GM23338 (cell line): Measurements from ENCODE around the gene CUX1. TPM values are rescaled to one million over a fixed set of nuclear protein-coding genes. Genes with fewer than 3 reads are reported as not detected.

ENCODE experiments used
- ATAC-seq: fragments of 200-7000 bp; cut with Tn5 transposase; 3 replicates; pipeline ENCODE4 v1.9.1; 2020
- DNase-seq: peaks from one replicate; pipeline ENCODE4 v3.0.0-alpha.2; 2015; ENCODE audit warnings: low spot score
- H2AFZ ChIP-seq: fragments of 200-600 bp; sonication (generic); 2 replicates; pipeline ENCODE4 v1.8.0; 2016; ENCODE audit warnings: antibody characterized with exemption, mild to moderate bottlenecking, moderate library complexity
- H3F3A ChIP-seq: fragments of 200-600 bp; sonication (generic); replicated peaks from 2 replicates; pipeline ENCODE4 v1.8.0; 2017; ENCODE audit warnings: antibody characterized with exemption, mixed run types, low read depth
- H3K27ac ChIP-seq: fragments of 200-600 bp; sonication (generic); 2 replicates; pipeline ENCODE4 v1.6.1; 2016; ENCODE audit warnings: low read depth
- H3K27me3 ChIP-seq: fragments of 200-600 bp; sonication (generic); 2 replicates; pipeline ENCODE4 v1.8.0; 2016; ENCODE audit warnings: mild to moderate bottlenecking, mixed run types, moderate library complexity; ENCODE audit not compliant: insufficient read depth
- H3K36me3 ChIP-seq: fragments of 200-600 bp; sonication (generic); 2 replicates; pipeline ENCODE4 v1.8.0; 2016; ENCODE audit warnings: mild to moderate bottlenecking; ENCODE audit not compliant: insufficient read depth
- H3K4me1 ChIP-seq: fragments of 200-600 bp; sonication (generic); 2 replicates; pipeline ENCODE4 v1.8.0; 2016; ENCODE audit warnings: mild to moderate bottlenecking, moderate library complexity; ENCODE audit not compliant: insufficient read depth
- H3K4me2 ChIP-seq: fragments of 200-600 bp; sonication (generic); 2 replicates; pipeline ENCODE4 v1.7.1; 2017; ENCODE audit warnings: mixed run types
- H3K4me3 ChIP-seq: fragments of 200-600 bp; sonication (generic); 2 replicates; pipeline ENCODE4 v1.6.1; 2016; ENCODE audit warnings: mixed run types
- H3K79me2 ChIP-seq: fragments of 200-600 bp; sonication (generic); replicated peaks from 2 replicates; pipeline ENCODE4 v1.8.0; 2017; ENCODE audit warnings: mild to moderate bottlenecking; ENCODE audit not compliant: insufficient read depth
- H3K9me2 ChIP-seq: fragments of 200-600 bp; sonication (generic); 2 replicates; pipeline ENCODE4 v1.8.0; 2017; ENCODE audit not compliant: insufficient read depth
- H4K20me1 ChIP-seq: fragments of 200-600 bp; sonication (generic); replicated peaks from 2 replicates; pipeline ENCODE4 v1.8.0; 2017; ENCODE audit warnings: mild to moderate bottlenecking; ENCODE audit not compliant: insufficient read depth
- H3K27ac Mint-ChIP-seq: 2 replicates; pipeline ENCODE4 v1.8.0; 2020; ENCODE audit warnings: inconsistent platforms, mild to moderate bottlenecking, moderate library complexity, mixed read lengths
- H3K27me3 Mint-ChIP-seq: 3 replicates; pipeline ENCODE4 v1.8.0; 2022; ENCODE audit warnings: low read depth, mild to moderate bottlenecking, moderate library complexity, mixed read lengths, inconsistent platforms; ENCODE audit not compliant: insufficient read depth, poor library complexity
- H3K36me3 Mint-ChIP-seq: 3 replicates; pipeline ENCODE4 v1.8.0; 2021; ENCODE audit warnings: low read depth, mild to moderate bottlenecking, inconsistent platforms, moderate library complexity, mixed read lengths
- H3K4me1 Mint-ChIP-seq: 3 replicates; pipeline ENCODE4 v1.8.0; 2020; ENCODE audit warnings: mild to moderate bottlenecking, inconsistent platforms, mixed read lengths
- H3K4me3 Mint-ChIP-seq: 3 replicates; pipeline ENCODE4 v1.8.0; 2021; ENCODE audit warnings: moderate library complexity, mild to moderate bottlenecking, inconsistent platforms, mixed read lengths
- H3K9me3 Mint-ChIP-seq: 3 replicates; pipeline ENCODE4 v1.8.0; 2020; ENCODE audit warnings: moderate library complexity, mild to moderate bottlenecking, inconsistent platforms, mixed read lengths
- CREB1 ChIP-seq: fragments of 250-450 bp; sonication (Bioruptor Pico); IDR thresholded peaks from 2 replicates; pipeline ENCODE4 v1.5.0; 2020; ENCODE audit warnings: low read depth, mild to moderate bottlenecking, moderate library complexity
- EZH2 ChIP-seq: fragments of 200-600 bp; sonication (generic); IDR thresholded peaks from one replicate; pipeline ENCODE4 v1.8.0; 2017; ENCODE audit warnings: antibody characterized with exemption, mild to moderate bottlenecking, low read depth; ENCODE audit not compliant: unreplicated experiment
- EZH2phosphoT487 ChIP-seq: fragments of 200-600 bp; sonication (generic); IDR thresholded peaks from one replicate; pipeline ENCODE4 v1.8.1; 2018; ENCODE audit warnings: antibody characterized with exemption; ENCODE audit not compliant: unreplicated experiment
- JUNB ChIP-seq: IDR thresholded peaks from one replicate; pipeline ENCODE4 v1.6.1; 2016; ENCODE audit warnings: antibody characterized with exemption; ENCODE audit not compliant: unreplicated experiment
- NANOG ChIP-seq: IDR thresholded peaks from 2 replicates; pipeline ENCODE4 v1.6.1; 2016; ENCODE audit warnings: antibody characterized with exemption, borderline replicate concordance
- POLR2AphosphoS5 ChIP-seq: IDR thresholded peaks from 2 replicates; pipeline ENCODE4 v1.6.1; 2016; ENCODE audit warnings: antibody characterized with exemption, low read depth
- STAT1 ChIP-seq: IDR thresholded peaks from one replicate; pipeline ENCODE4 v1.6.1; 2016; ENCODE audit warnings: antibody characterized with exemption; ENCODE audit not compliant: unreplicated experiment
- ZNF114 ChIP-seq: fragments of 250-450 bp; sonication (Bioruptor Pico); IDR thresholded peaks from 2 replicates; pipeline ENCODE4 v1.5.0; 2020; ENCODE audit warnings: mild to moderate bottlenecking, moderate library complexity
- ZNF331 ChIP-seq: fragments of 250-450 bp; sonication (Bioruptor Pico); IDR thresholded peaks from 2 replicates; pipeline ENCODE4 v1.5.0; 2020; ENCODE audit warnings: low read depth, mild to moderate bottlenecking, moderate library complexity
- polyA plus RNA-seq: library from polyadenylated mRNA; unstranded; fragments of >200 nt; fragmentation: Nextera tagmentation; extraction: Ambion mirVana; gene quantifications from 2 replicates; pipeline ENCODE4 v1.2.1, GENCODE V29; 2016
- total RNA-seq: library from RNA; depleted of rRNA; stranded (reverse); fragments of >200 nt; shearing (Covaris generic); gene quantifications from 2 replicates; pipeline ENCODE4 v1.2.3, GENCODE V29; 2014
- TF ChIP-seq, protein P1 (sequence below): IDR thresholded peaks from one replicate; pipeline ENCODE4 v1.6.1; 2018; ENCODE audit warnings: antibody characterized with exemption; ENCODE audit not compliant: unreplicated experiment
- TF ChIP-seq, protein P2 (sequence below), 2 experiments: fragments of 200-600 bp in 1 of 2; sonication (generic) in 1 of 2; conservative IDR thresholded peaks; 2 replicates each; pipeline versions ENCODE4 v1.5.1 to v1.6.1; 2016 to 2017; ENCODE audit warnings: antibody characterized with exemption in 2 of 2, low read depth in 2 of 2, mild to moderate bottlenecking in 2 of 2, moderate library complexity in 1 of 2
- TF ChIP-seq, protein P3 (sequence below): IDR thresholded peaks from 2 replicates; pipeline ENCODE4 v1.6.1; 2016; ENCODE audit warnings: antibody characterized with exemption
- TF ChIP-seq, protein P4 (sequence below): fragments of 250-450 bp; sonication (Bioruptor Pico); IDR thresholded peaks from 2 replicates; pipeline ENCODE4 v1.5.0; 2020; ENCODE audit warnings: mild to moderate bottlenecking, moderate library complexity

Gene CUX1
- total and polyA plus RNA-seq, 2 experiments from 2014 or later, result 49.9 to 64.0 TPM

DNA sequence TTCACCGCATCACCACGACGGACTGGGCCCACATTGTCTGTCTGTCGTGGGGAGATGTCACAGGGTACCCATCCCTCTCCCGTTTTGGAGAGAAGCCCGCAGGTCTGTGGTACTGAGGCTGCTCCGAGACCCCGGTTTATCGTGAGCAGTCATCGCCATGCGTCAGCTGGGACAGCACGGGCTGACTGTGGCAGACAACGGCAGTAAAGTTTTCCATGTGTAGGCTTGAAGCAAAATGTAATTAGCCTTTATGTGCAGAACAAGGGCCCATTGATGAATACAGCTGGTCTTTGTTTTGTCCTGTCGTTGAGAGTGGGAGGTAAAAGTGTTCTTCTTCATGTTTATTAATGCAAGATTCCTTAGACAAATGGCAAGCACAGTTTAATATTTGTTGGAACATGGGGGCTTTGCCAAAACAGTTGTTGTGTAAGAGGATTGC lies 301.8 kb downstream of the CUX1 start:
- H3K9me2 ChIP-seq, result no peaks in the 10 kb centered on the region
- Mint-ChIP-seq H3K4me3 (no peak overlapping the region), H3K27me3 (peaks cover 3% of the 10 kb centered on the region), H3K4me1 (peaks cover 22% of the 10 kb centered on the region), H3K9me3 (no peaks in the 10 kb centered on the region; the same call in 2 of the 3 replicates), H3K36me3 (peaks cover 19% of the 10 kb centered on the region), H3K27ac (no peak overlapping the region)
- no peak overlapping the region for H2AFZ ChIP-seq
- H3K4me3 ChIP-seq, result no peak overlapping the region
- peaks cover 12% of the 10 kb centered on the region; the same call in 1 of the 2 replicates for H3K4me1 ChIP-seq
- peak overlapping the region; percentile 55; the same call in 1 of the 2 replicates for H3K27ac ChIP-seq
- ATAC-seq (no peak), DNase-seq (no peak)
- H4K20me1 ChIP-seq, result no peaks in the 10 kb centered on the region
- peaks cover 5% of the 10 kb centered on the region; the same call in 1 of the 2 replicates for H3K79me2 ChIP-seq
- no peaks in the 10 kb centered on the region for H3F3A ChIP-seq
- H3K27me3 ChIP-seq, result no peaks in the 10 kb centered on the region
- no peak overlapping the region for H3K4me2 ChIP-seq
- TF ChIP-seq EZH2, result no peak
- no peak for TF ChIP-seq JUNB
- no peak for TF ChIP-seq EZH2phosphoT487
- no peak for TF ChIP-seq POLR2AphosphoS5
- no peak for TF ChIP-seq CREB1 (CRISPR knock-in tag)
- TF ChIP-seq, protein P1, sequence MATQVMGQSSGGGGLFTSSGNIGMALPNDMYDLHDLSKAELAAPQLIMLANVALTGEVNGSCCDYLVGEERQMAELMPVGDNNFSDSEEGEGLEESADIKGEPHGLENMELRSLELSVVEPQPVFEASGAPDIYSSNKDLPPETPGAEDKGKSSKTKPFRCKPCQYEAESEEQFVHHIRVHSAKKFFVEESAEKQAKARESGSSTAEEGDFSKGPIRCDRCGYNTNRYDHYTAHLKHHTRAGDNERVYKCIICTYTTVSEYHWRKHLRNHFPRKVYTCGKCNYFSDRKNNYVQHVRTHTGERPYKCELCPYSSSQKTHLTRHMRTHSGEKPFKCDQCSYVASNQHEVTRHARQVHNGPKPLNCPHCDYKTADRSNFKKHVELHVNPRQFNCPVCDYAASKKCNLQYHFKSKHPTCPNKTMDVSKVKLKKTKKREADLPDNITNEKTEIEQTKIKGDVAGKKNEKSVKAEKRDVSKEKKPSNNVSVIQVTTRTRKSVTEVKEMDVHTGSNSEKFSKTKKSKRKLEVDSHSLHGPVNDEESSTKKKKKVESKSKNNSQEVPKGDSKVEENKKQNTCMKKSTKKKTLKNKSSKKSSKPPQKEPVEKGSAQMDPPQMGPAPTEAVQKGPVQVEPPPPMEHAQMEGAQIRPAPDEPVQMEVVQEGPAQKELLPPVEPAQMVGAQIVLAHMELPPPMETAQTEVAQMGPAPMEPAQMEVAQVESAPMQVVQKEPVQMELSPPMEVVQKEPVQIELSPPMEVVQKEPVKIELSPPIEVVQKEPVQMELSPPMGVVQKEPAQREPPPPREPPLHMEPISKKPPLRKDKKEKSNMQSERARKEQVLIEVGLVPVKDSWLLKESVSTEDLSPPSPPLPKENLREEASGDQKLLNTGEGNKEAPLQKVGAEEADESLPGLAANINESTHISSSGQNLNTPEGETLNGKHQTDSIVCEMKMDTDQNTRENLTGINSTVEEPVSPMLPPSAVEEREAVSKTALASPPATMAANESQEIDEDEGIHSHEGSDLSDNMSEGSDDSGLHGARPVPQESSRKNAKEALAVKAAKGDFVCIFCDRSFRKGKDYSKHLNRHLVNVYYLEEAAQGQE, result no peak
- TF ChIP-seq, protein P2, sequence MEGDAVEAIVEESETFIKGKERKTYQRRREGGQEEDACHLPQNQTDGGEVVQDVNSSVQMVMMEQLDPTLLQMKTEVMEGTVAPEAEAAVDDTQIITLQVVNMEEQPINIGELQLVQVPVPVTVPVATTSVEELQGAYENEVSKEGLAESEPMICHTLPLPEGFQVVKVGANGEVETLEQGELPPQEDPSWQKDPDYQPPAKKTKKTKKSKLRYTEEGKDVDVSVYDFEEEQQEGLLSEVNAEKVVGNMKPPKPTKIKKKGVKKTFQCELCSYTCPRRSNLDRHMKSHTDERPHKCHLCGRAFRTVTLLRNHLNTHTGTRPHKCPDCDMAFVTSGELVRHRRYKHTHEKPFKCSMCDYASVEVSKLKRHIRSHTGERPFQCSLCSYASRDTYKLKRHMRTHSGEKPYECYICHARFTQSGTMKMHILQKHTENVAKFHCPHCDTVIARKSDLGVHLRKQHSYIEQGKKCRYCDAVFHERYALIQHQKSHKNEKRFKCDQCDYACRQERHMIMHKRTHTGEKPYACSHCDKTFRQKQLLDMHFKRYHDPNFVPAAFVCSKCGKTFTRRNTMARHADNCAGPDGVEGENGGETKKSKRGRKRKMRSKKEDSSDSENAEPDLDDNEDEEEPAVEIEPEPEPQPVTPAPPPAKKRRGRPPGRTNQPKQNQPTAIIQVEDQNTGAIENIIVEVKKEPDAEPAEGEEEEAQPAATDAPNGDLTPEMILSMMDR (conservative IDR thresholded peaks at IDR 0.05; ENCODE audit: low read depth in 2 of 2), result no peak
- TF ChIP-seq, protein P3, sequence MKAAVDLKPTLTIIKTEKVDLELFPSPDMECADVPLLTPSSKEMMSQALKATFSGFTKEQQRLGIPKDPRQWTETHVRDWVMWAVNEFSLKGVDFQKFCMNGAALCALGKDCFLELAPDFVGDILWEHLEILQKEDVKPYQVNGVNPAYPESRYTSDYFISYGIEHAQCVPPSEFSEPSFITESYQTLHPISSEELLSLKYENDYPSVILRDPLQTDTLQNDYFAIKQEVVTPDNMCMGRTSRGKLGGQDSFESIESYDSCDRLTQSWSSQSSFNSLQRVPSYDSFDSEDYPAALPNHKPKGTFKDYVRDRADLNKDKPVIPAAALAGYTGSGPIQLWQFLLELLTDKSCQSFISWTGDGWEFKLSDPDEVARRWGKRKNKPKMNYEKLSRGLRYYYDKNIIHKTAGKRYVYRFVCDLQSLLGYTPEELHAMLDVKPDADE, result no peak
- no peak for TF ChIP-seq ZNF331 (CRISPR knock-in tag)
- no peak for TF ChIP-seq ZNF114 (CRISPR knock-in tag)
- no peak for TF ChIP-seq NANOG
- TF ChIP-seq, protein P4, sequence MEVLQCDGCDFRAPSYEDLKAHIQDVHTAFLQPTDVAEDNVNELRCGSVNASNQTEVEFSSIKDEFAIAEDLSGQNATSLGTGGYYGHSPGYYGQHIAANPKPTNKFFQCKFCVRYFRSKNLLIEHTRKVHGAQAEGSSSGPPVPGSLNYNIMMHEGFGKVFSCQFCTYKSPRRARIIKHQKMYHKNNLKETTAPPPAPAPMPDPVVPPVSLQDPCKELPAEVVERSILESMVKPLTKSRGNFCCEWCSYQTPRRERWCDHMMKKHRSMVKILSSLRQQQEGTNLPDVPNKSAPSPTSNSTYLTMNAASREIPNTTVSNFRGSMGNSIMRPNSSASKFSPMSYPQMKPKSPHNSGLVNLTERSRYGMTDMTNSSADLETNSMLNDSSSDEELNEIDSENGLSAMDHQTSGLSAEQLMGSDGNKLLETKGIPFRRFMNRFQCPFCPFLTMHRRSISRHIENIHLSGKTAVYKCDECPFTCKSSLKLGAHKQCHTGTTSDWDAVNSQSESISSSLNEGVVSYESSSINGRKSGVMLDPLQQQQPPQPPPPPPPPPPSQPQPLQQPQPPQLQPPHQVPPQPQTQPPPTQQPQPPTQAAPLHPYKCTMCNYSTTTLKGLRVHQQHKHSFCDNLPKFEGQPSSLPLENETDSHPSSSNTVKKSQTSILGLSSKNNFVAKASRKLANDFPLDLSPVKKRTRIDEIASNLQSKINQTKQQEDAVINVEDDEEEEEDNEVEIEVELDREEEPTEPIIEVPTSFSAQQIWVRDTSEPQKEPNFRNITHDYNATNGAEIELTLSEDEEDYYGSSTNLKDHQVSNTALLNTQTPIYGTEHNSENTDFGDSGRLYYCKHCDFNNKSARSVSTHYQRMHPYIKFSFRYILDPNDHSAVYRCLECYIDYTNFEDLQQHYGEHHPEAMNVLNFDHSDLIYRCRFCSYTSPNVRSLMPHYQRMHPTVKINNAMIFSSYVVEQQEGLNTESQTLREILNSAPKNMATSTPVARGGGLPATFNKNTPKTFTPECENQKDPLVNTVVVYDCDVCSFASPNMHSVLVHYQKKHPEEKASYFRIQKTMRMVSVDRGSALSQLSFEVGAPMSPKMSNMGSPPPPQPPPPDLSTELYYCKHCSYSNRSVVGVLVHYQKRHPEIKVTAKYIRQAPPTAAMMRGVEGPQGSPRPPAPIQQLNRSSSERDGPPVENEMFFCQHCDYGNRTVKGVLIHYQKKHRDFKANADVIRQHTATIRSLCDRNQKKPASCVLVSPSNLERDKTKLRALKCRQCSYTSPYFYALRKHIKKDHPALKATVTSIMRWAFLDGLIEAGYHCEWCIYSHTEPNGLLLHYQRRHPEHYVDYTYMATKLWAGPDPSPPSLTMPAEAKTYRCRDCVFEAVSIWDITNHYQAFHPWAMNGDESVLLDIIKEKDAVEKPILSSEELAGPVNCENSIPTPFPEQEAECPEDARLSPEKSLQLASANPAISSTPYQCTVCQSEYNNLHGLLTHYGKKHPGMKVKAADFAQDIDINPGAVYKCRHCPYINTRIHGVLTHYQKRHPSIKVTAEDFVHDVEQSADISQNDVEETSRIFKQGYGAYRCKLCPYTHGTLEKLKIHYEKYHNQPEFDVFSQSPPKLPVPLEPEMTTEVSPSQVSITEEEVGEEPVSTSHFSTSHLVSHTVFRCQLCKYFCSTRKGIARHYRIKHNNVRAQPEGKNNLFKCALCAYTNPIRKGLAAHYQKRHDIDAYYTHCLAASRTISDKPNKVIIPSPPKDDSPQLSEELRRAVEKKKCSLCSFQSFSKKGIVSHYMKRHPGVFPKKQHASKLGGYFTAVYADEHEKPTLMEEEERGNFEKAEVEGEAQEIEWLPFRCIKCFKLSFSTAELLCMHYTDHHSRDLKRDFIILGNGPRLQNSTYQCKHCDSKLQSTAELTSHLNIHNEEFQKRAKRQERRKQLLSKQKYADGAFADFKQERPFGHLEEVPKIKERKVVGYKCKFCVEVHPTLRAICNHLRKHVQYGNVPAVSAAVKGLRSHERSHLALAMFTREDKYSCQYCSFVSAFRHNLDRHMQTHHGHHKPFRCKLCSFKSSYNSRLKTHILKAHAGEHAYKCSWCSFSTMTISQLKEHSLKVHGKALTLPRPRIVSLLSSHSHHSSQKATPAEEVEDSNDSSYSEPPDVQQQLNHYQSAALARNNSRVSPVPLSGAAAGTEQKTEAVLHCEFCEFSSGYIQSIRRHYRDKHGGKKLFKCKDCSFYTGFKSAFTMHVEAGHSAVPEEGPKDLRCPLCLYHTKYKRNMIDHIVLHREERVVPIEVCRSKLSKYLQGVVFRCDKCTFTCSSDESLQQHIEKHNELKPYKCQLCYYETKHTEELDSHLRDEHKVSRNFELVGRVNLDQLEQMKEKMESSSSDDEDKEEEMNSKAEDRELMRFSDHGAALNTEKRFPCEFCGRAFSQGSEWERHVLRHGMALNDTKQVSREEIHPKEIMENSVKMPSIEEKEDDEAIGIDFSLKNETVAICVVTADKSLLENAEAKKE, result no peak
- TF ChIP-seq STAT1, result no peak
- peaks cover 5% of the 10 kb centered on the region; the same call in 1 of the 2 replicates for H3K36me3 ChIP-seq
